COLO829 (cell line): ENCODE data around the gene PSG11.
A peak's percentile ranks its signal among the peaks of the same experiment; 100 is the strongest.
"Not testable (repeated sequence)": the region's sequence is repeated elsewhere in the genome, so short reads cannot be mapped to it uniquely, and the experiment has no call there.

Experiments used
- DNase-seq: peaks from one replicate; pipeline ENCODE4 v3.0.0; 2012; ENCODE audit warnings: low spot score

Gene PSG11

GRCh38 chr19:42988206-42988605, 38.1 kb downstream of the PSG11 start:
- DNase-seq = not testable (repeated sequence)

- no peak for DNase-seq
Measured at GRCh38 chr19:42985588-42985987, 40.7 kb downstream of the PSG11 start.

GRCh38 chr19:42982111-42982510, 44.2 kb downstream of the PSG11 start:
- not testable (repeated sequence) for DNase-seq

- DNase-seq = not testable (repeated sequence)
Measured at GRCh38 chr19:42971451-42971850, 54.8 kb downstream of the PSG11 start.

DNA sequence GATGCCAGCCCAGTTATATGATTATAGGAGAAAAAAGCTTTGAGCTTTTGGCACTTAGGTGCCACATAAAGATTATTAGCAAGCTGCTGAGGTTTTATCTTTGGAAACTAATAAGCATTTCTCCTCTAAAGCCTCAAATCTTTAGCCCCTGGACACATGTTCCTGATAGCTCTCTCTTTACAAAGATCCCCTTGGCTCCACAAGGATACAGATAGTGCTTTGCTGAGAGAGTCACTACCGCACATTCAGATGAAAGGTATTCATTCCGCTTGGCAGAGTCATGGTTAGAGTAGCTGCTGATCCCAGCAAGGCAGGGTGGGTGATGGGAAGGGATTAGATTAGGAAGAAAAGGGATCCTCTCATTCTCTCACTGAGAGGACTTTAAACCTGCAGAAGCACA, 61.1 kb downstream of the PSG11 start:
- DNase-seq = peak; percentile 14

- no peak for DNase-seq
Measured at GRCh38 chr19:42961119-42961518, 65.2 kb downstream of the PSG11 start.
